GM12878 (cell line): Measurements from ENCODE around the gene STK32B.

ENCODE experiments used
- BCL3 ChIP-seq: IDR thresholded peaks from 2 replicates; pipeline ENCODE4 v1.6.1; 2011; ENCODE audit warnings: borderline replicate concordance, low read depth, mild to moderate bottlenecking, moderate library complexity, low read length; ENCODE audit not compliant: insufficient read depth, poor library complexity, severe bottlenecking
- BRCA1 ChIP-seq: IDR thresholded peaks from 2 replicates; pipeline ENCODE4 v1.6.1; 2011; ENCODE audit warnings: low read depth, low read length, improper control_type of control experiment
- EED ChIP-seq: sonication (generic); IDR thresholded peaks from 2 replicates; pipeline ENCODE4 v1.6.1; 2016; ENCODE audit warnings: antibody characterized with exemption, low read depth
- HDAC2 ChIP-seq: fragments of 200-600 bp; sonication (generic); IDR thresholded peaks from 2 replicates; pipeline ENCODE4 v1.6.1; 2017
- IKZF1 ChIP-seq: fragments of 450-650 bp; conservative IDR thresholded peaks from 2 replicates; pipeline ENCODE4 v1.6.1; 2017; ENCODE audit warnings: antibody characterized with exemption, mild to moderate bottlenecking
- MEF2A ChIP-seq: IDR thresholded peaks from 2 replicates; pipeline ENCODE4 v1.6.1; 2011; ENCODE audit warnings: low read depth, mild to moderate bottlenecking, low read length, moderate library complexity; ENCODE audit not compliant: insufficient read depth
- NFYA ChIP-seq: IDR thresholded peaks from 2 replicates; pipeline ENCODE4 v1.6.1; 2011; ENCODE audit warnings: low read depth, mild to moderate bottlenecking, low read length, improper control_type of control experiment, borderline replicate concordance
- NFYB ChIP-seq: IDR thresholded peaks from 2 replicates; pipeline ENCODE4 v1.6.1; 2011; ENCODE audit warnings: low read depth, mild to moderate bottlenecking, low read length, improper control_type of control experiment, moderate library complexity; ENCODE audit not compliant: insufficient read depth
- PKNOX1 ChIP-seq: fragments of 450-650 bp; IDR thresholded peaks from 2 replicates; pipeline ENCODE4 v1.6.1; 2016; ENCODE audit warnings: mild to moderate bottlenecking
- POLR2AphosphoS5 ChIP-seq: IDR thresholded peaks from 2 replicates; pipeline ENCODE4 v1.6.1; 2011; ENCODE audit warnings: mild to moderate bottlenecking, low read length, inconsistent platforms
- RUNX3 ChIP-seq: IDR thresholded peaks from 2 replicates; pipeline ENCODE4 v1.6.1; 2012; ENCODE audit warnings: low read length, inconsistent platforms
- YY1 ChIP-seq: IDR thresholded peaks from 2 replicates; pipeline ENCODE4 v1.6.1; 2011; ENCODE audit warnings: low read depth, mild to moderate bottlenecking, low read length
- ZNF274 ChIP-seq: IDR thresholded peaks from one replicate; pipeline ENCODE4 v1.8.0; 2011; ENCODE audit not compliant: insufficient read length, insufficient read depth
- TF ChIP-seq, protein P1 (sequence below), 3 experiments: IDR thresholded peaks in 2 of 3; conservative IDR thresholded peaks in 1 of 3; 2 replicates each; pipeline ENCODE4 v1.5.1; 2011; ENCODE audit warnings: low read depth in 3 of 3, low read length in 3 of 3, mild to moderate bottlenecking in 3 of 3, control low read depth in 2 of 3, moderate library complexity in 2 of 3, inconsistent platforms in 1 of 3, mixed read lengths in 1 of 3; ENCODE audit not compliant: control insufficient read depth in 2 of 3, insufficient read depth in 1 of 3; ENCODE audit errors: extremely low read depth in 1 of 3

GRCh38 chr4:5467111-5467510 lies 415.8 kb downstream of the STK32B start:
- TF ChIP-seq, protein P1, sequence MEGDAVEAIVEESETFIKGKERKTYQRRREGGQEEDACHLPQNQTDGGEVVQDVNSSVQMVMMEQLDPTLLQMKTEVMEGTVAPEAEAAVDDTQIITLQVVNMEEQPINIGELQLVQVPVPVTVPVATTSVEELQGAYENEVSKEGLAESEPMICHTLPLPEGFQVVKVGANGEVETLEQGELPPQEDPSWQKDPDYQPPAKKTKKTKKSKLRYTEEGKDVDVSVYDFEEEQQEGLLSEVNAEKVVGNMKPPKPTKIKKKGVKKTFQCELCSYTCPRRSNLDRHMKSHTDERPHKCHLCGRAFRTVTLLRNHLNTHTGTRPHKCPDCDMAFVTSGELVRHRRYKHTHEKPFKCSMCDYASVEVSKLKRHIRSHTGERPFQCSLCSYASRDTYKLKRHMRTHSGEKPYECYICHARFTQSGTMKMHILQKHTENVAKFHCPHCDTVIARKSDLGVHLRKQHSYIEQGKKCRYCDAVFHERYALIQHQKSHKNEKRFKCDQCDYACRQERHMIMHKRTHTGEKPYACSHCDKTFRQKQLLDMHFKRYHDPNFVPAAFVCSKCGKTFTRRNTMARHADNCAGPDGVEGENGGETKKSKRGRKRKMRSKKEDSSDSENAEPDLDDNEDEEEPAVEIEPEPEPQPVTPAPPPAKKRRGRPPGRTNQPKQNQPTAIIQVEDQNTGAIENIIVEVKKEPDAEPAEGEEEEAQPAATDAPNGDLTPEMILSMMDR (IDR thresholded peaks at IDR 0.05 in 2 of 3, conservative IDR thresholded peaks at IDR 0.05 in 1 of 3; ENCODE audit: control insufficient read depth in 2 of 3, extremely low read depth in 1 of 3, insufficient read depth in 1 of 3, low read depth in 3 of 3, low read length in 3 of 3), result no peak
- no peak for TF ChIP-seq IKZF1
- TF ChIP-seq MEF2A, result no peak
- no peak for TF ChIP-seq NFYB
- no peak for TF ChIP-seq RUNX3
- TF ChIP-seq PKNOX1, result no peak
- no peak for TF ChIP-seq NFYA
- TF ChIP-seq BCL3, result no peak
- no peak for TF ChIP-seq POLR2AphosphoS5
- no peak for TF ChIP-seq EED
- no peak for TF ChIP-seq ZNF274
- no peak for TF ChIP-seq YY1
- no peak for TF ChIP-seq HDAC2
- no peak for TF ChIP-seq BRCA1
